ENCODE results near the gene AGMAT.

GRCh38 chr1:15583016-15583706 is 1.7 kb downstream of the AGMAT start:
- TF ChIP-seq CTCF (IDR thresholded peaks at IDR 0.05; ENCODE audit: control extremely low read depth in 1 of 3, insufficient read depth in 1 of 3, low read depth in 1 of 3, low read length in 3 of 3): no peak
- TF ChIP-seq CEBPB (IDR thresholded peaks at IDR 0.05; ENCODE audit: low read depth, low read length): no peak
- no peak for TF ChIP-seq ATF2 (IDR thresholded peaks at IDR 0.05; ENCODE audit: low read length)
- TF ChIP-seq FOSL1 (IDR thresholded peaks at IDR 0.05; ENCODE audit: insufficient read depth, low read depth, low read length): no peak
- TF ChIP-seq POLR2A (IDR thresholded peaks at IDR 0.05; ENCODE audit: control extremely low read depth in 1 of 2, low read depth in 2 of 2, low read length in 2 of 2): no peak
- no peak for TF ChIP-seq MAFK (IDR thresholded peaks at IDR 0.05; ENCODE audit: low read depth, low read length)
